ENCODE results near the gene DEPDC4.
"Not testable (repeated sequence)": the region's sequence is repeated elsewhere in the genome, so short reads cannot be mapped to it uniquely, and the experiment has no call there.

Gene DEPDC4

DNA sequence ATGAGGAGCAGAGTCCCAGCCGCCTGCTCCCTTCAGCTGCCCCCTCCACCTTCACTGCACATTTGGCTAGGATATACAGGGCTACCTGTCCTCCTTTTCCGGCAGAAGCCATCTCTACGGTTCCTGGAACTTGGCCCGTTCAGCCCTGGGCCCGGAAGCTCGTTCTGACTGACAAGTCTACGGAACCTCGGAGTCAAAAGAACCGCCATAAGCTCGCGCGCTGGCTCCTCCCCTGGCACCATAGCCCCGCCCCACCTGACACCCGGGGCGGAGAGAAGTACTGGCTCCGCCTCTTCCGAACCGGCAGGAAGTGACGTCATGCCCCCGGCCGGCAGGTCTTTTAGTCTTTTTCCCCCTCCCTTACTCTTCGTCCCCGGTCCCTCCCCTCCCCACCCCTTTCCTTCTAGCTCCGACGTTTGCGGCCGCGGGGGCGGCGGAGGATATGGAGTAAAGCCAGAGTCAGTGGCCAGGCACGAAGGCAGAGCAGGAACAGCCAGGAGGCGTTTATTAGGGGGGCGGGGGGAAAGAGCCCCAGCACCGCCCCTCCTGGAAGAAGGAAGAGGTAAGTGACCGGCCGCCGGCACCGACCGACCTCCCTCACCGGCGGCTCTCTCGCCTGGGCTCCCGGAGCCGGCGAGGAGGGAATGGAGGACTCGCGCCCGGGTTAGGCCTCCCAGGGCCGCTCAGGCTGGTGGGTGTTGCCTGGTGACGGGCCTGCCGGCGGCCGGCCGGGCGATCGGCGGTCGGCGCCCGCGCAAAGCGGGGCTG lies at the start of gene DEPDC4, which contains the start of gene SCYL2:
DEPDC4 (minus strand) TSS at position 245 of the 768 bp plus-strand sequence; CDS start at position 242, 3 bp downstream.
SCYL2 (plus strand) TSS at position 343 of the 768 bp plus-strand sequence. CDS start 15,794 bp downstream, outside the sequence.
- peak; percentile 99 for DNase-seq (ENCODE audit: low read depth)

- no peak for DNase-seq (ENCODE audit: low read depth)
These were observed 44.4 kb upstream of the DEPDC4 start for GRCh38 chr12:100311317-100311716.

GRCh38 chr12:100308138-100308537 lies 41.3 kb upstream of the DEPDC4 start:
- DNase-seq (ENCODE audit: low read depth), result not testable (repeated sequence)

- not testable (repeated sequence) for DNase-seq (ENCODE audit: low read depth)
These were observed 37.5 kb upstream of the DEPDC4 start for GRCh38 chr12:100304334-100304733.

GRCh38 chr12:100303831-100304230 lies 37.0 kb upstream of the DEPDC4 start:
- no peak for DNase-seq (ENCODE audit: low read depth)

DNA sequence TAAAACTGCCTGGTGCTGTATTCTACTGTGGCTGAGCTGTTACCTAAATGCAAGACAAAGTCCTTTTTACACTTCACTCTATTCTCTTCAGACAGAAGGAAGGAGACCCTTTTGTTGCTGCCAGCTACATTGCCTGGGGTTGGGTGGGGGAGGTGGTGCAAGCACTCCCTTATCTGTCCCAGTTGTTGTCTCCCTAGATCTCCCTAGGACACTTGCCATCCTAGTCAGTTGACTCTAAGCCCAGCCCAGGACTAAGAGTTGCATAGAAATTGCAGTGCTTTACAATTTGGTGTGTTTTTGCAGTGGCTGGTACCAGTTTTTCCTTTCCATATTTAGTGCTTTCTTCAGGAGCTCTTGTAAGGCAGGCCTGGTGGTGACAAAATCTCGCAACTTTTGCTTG lies 35.2 kb upstream of the DEPDC4 start:
- no peak for DNase-seq (ENCODE audit: low read depth)

GRCh38 chr12:100295764-100296555 lies 29.1 kb upstream of the DEPDC4 start:
- peak; percentile 53 for DNase-seq (ENCODE audit: low read depth)

GRCh38 chr12:100294366-100294765 lies 27.5 kb upstream of the DEPDC4 start:
- DNase-seq (ENCODE audit: low read depth), result not testable (repeated sequence)

DNA sequence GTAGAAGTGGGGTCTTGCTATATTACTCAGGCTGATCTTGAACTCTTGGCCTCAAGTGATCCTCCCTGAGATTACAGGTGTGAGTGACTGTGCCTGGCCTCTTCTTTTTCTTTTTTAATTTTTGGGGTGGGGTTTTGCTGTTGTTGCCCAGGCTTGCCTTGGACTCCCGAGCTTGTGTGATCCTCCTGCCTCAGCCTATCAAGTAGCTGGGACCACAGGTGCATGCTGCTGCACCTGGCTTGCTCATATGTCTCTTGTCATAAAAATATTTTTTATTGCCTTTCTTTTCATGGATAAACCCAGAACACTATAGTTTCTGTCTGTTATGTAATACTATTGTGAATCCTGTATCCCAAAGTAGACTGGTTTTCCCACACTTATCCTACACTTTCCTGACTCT lies 26.1 kb upstream of the DEPDC4 start:
- no peak for DNase-seq (ENCODE audit: low read depth)

DNA sequence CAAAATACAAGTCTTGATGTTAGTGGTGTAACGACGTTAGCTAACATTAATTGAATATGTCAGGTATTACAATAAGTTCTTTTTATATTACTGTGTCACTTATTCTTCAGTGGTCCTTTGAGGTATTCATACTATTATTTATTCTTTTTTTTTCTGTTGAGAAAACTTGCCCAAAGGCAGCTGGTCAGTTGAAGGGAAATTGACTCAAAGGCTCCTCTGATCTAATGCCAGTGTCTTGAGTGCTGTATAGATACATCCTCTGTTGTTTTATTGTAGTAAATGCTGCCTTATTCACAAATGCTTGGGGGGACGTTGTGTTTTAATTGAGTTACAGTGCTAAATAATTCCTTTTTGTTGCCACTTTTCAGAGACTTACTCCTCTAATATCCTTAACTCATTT lies 23.1 kb upstream of the DEPDC4 start:
- DNase-seq (ENCODE audit: low read depth), result no peak

GRCh38 chr12:100289038-100289437 lies 22.2 kb upstream of the DEPDC4 start:
- DNase-seq (ENCODE audit: low read depth), result no peak

DNA sequence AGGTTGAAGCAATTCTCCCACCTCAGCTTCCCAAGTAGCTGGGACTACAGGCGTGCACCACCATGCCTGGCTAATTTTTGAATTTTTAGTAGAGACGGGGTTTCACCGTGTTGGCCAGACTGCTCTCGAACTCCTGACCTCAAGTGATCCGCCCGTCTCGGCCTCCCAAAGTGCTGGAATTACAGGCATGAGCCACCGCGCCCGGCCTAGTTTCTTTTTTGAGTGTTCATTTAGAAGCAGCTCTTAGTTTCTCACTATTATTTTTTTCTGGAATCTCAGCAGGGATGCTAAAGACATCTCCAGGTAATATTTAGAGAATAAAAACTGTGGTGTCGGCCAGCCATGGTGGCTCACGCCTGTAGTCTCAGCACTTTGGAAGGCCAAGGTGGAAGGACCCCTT lies 17.7 kb upstream of the DEPDC4 start:
- DNase-seq (ENCODE audit: low read depth), result not testable (repeated sequence)

DNA sequence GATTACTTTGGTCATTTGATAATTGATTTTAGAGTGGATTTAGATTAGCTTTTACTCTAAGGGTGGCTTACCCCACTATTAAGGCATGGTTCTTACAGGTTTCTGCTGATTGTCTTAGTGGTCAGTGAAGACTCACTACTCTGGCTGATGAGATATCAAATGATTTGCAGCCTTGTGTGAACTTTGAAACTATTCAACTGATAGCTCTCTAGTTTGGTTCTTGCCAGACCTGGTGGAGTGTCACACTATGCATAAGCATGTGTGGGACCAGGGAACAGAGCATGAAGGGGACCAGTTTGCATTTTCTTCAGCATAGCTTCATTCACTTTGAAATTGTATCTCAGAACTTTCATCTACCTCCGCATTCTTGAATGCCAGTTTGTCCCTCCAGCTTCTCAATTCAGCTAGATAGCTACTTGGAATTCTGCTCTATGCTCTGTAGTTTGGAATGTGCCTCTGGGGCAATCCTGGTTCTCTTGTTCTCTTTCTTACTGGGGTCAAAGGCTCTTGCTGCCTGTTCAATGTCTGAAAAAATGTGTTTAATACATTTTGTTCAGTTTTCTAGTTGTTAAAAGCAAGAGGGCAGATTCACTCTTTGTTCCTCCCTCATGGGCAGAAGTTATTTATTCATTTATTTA lies 12.8 kb upstream of the DEPDC4 start:
- peak; percentile 12 for DNase-seq (ENCODE audit: low read depth)

GRCh38 chr12:100279159-100279558 lies 12.3 kb upstream of the DEPDC4 start:
- no peak for DNase-seq (ENCODE audit: low read depth)

GRCh38 chr12:100274291-100274690 lies 7.4 kb upstream of the DEPDC4 start:
- no peak for DNase-seq (ENCODE audit: low read depth)

- no peak for DNase-seq (ENCODE audit: low read depth)
These were observed 6.9 kb upstream of the DEPDC4 start for GRCh38 chr12:100273782-100274181.

GRCh38 chr12:100268835-100269564 lies 2.1 kb upstream of the DEPDC4 start:
- DNase-seq (ENCODE audit: low read depth), result peak; percentile 17

GRCh38 chr12:100267603-100268281 lies 863 bp upstream of the DEPDC4 start:
- DNase-seq (ENCODE audit: low read depth), result peak; percentile 41

DNA sequence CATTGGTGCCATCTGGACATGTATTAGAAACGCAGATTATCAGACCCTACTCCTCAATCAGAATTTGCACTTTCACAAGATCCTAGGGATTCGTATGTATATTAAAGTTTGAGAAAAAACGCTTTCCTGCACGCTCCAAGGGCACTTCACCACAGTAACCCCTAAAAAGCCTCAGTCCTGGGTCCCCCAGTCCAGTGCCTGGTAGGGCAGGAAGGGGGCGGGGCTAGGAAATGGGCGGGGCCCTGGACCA lies 369 bp downstream of the DEPDC4 start:
- DNase-seq (ENCODE audit: low read depth), result no peak

DNA sequence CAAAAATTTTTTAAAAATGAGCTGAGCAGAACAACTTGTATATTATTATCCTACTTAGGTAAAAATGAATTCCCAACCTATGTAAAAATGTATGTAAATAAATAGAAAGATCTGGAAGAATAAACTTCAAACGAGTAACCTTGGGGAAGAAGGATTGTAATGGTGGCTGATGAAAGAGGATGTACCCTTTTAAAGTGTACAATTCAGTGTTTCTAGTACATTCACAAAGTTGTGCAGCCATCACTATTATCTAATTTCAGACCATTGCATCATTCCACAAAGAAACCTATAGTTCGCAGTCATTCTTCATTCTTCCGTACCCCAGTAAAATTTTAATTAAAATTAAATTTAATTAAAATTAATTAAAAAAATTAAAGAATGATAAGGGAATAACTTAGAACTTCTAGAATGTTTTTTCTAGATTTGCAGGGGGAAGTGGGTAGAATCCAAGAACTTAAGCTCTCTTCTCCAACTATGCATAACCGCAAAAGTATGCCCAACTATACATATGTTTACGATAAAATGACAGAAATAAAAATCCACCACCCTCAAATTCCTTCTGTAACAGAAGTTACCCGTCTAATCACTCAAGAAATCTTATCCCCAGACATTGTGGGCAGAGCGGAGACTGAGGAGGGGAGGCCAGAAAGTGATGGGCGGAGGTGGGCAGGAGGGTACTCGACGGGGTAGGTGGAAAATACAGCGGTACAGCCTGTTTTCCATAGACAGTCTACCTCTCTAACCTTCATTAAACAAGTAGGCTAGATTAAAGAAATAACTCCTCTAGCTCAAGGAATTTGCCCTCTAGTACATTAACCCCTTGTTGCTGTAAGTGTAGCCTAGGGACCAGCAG lies 921 bp downstream of the DEPDC4 start:
- no peak for DNase-seq (ENCODE audit: low read depth)

- DNase-seq (ENCODE audit: low read depth), result not testable (repeated sequence)
These were observed 1.8 kb downstream of the DEPDC4 start for GRCh38 chr12:100265107-100265506.

Measured in iris pigment epithelial cell (primary cell).